Mesothelial cell of epicardium (in vitro differentiated cells): Measurements from ENCODE around the gene SCUBE3. TPM values are rescaled to one million over a fixed set of nuclear protein-coding genes. Genes with fewer than 3 reads are reported as not detected.

Experiments used
- DNase-seq, 2 experiments: peaks; one replicate each; pipeline ENCODE4 v3.0.0; 2021; ENCODE audit warnings: low spot score in 2 of 2; ENCODE audit not compliant: unreplicated experiment in 2 of 2
- H3K27ac Mint-ChIP-seq: 2 replicates; pipeline ENCODE4 v1.8.0; 2021; ENCODE audit warnings: mixed read lengths
- H3K27me3 Mint-ChIP-seq: 2 replicates; pipeline ENCODE4 v1.8.0; 2021; ENCODE audit warnings: low read depth, mixed read lengths
- H3K36me3 Mint-ChIP-seq: 2 replicates; pipeline ENCODE4 v1.8.0; 2021; ENCODE audit warnings: mixed read lengths
- H3K4me1 Mint-ChIP-seq: 2 replicates; pipeline ENCODE4 v1.8.0; 2021; ENCODE audit warnings: mixed read lengths
- H3K4me3 Mint-ChIP-seq: 2 replicates; pipeline ENCODE4 v1.8.0; 2021; ENCODE audit warnings: mild to moderate bottlenecking, moderate library complexity, mixed read lengths
- H3K9me3 Mint-ChIP-seq: 2 replicates; pipeline ENCODE4 v1.8.0; 2021; ENCODE audit warnings: mixed read lengths
- CTCF ChIP-seq: fragments of 200-600 bp; sonication (generic); IDR thresholded peaks from one replicate; pipeline ENCODE4 v1.5.0; 2021; ENCODE audit warnings: antibody characterized with exemption; ENCODE audit not compliant: unreplicated experiment
- total RNA-seq: library from RNA; stranded (reverse); gene quantifications from 3 replicates; pipeline ENCODE4 v1.2.1, GENCODE V29; 2021

Gene SCUBE3
- total RNA-seq, 1 donor from 2014 or later, result 54.8 TPM

GRCh38 chr6:35273822-35274559, 60.2 kb downstream of the SCUBE3 start:
- Mint-ChIP-seq H3K27ac (no peak overlapping the region), H3K4me3 (no peak overlapping the region), H3K4me1 (peaks cover 2% of the 10 kb centered on the region), H3K27me3 (no peaks in the 10 kb centered on the region), H3K36me3 (peaks cover 10% of the 10 kb centered on the region), H3K9me3 (no peaks in the 10 kb centered on the region)
- TF ChIP-seq CTCF, result no peak
- no peak for DNase-seq

GRCh38 chr6:35275744-35276260, 62.0 kb downstream of the SCUBE3 start:
- no peak for DNase-seq
- TF ChIP-seq CTCF, result no peak
- H3K4me1 Mint-ChIP-seq, result peaks cover 2% of the 10 kb centered on the region
- H3K27me3 Mint-ChIP-seq, result no peaks in the 10 kb centered on the region
- H3K27ac Mint-ChIP-seq, result no peak overlapping the region
- H3K9me3 Mint-ChIP-seq, result no peaks in the 10 kb centered on the region
- peaks cover 6% of the 10 kb centered on the region for H3K36me3 Mint-ChIP-seq
- no peak overlapping the region for H3K4me3 Mint-ChIP-seq

GRCh38 chr6:35278708-35279107, 65.0 kb downstream of the SCUBE3 start:
- H3K27ac Mint-ChIP-seq, result no peak overlapping the region
- peaks cover 2% of the 10 kb centered on the region for H3K4me1 Mint-ChIP-seq
- no peaks in the 10 kb centered on the region for H3K9me3 Mint-ChIP-seq
- TF ChIP-seq CTCF, result no peak
- H3K4me3 Mint-ChIP-seq, result no peak overlapping the region
- no peaks in the 10 kb centered on the region for H3K27me3 Mint-ChIP-seq
- peaks cover 22% of the 10 kb centered on the region for H3K36me3 Mint-ChIP-seq
- no peak for DNase-seq

- H3K4me3 Mint-ChIP-seq, result no peak overlapping the region
- H3K4me1 Mint-ChIP-seq, result no peaks in the 10 kb centered on the region
- no peak for DNase-seq
- no peak overlapping the region for H3K27ac Mint-ChIP-seq
- H3K36me3 Mint-ChIP-seq, result peaks cover 31% of the 10 kb centered on the region
- no peak for TF ChIP-seq CTCF
- no peaks in the 10 kb centered on the region for H3K27me3 Mint-ChIP-seq
- H3K9me3 Mint-ChIP-seq, result no peaks in the 10 kb centered on the region
Measured at GRCh38 chr6:35280903-35281302, 67.1 kb downstream of the SCUBE3 start.

- H3K27me3 Mint-ChIP-seq, result no peaks in the 10 kb centered on the region
- peaks cover 39% of the 10 kb centered on the region for H3K36me3 Mint-ChIP-seq
- no peak for TF ChIP-seq CTCF
- H3K4me1 Mint-ChIP-seq, result no peaks in the 10 kb centered on the region
- no peak overlapping the region for H3K27ac Mint-ChIP-seq
- DNase-seq, result no peak
- H3K4me3 Mint-ChIP-seq, result no peak overlapping the region
- H3K9me3 Mint-ChIP-seq, result no peaks in the 10 kb centered on the region
Measured at GRCh38 chr6:35282472-35282871, 68.7 kb downstream of the SCUBE3 start.
